A549 (cell line): Measurements from ENCODE around the gene SUV39H1. TPM values are rescaled to one million over a fixed set of nuclear protein-coding genes. Genes with fewer than 3 reads are reported as not detected.
A peak's percentile ranks its signal among the peaks of the same experiment; 100 is the strongest.
"Not testable (repeated sequence)": the region's sequence is repeated elsewhere in the genome, so short reads cannot be mapped to it uniquely, and the experiment has no call there.

Experiments used
- ATAC-seq, 2 experiments: fragments of 200-7000 bp in 1 of 2; fragments of >200 bp in 1 of 2; cut with Nextera tagmentation in 1 of 2; cut with Tn5 transposase in 1 of 2; 3 replicates each; pipeline versions ENCODE4 v1.8.0 to v1.9.1; 2018 to 2020; ENCODE audit warnings: mild to moderate bottlenecking in 1 of 2, moderate library complexity in 1 of 2
- CTCF ChIA-PET: fragments of 300-600 bp; sonication (Branson Sonifier 250); formaldehyde crosslinking; extraction: SDS; loops from one replicate; lab custom pipeline; 2021; ENCODE audit warnings: antibody characterized with exemption, inconsistent platforms; lab: Yijun Ruan, JAX
- POLR2A ChIA-PET: fragments of 350-600 bp; formaldehyde crosslinking; extraction: SDS; loops from one replicate; lab custom pipeline; 2021; ENCODE audit warnings: antibody characterized with exemption, inconsistent platforms; lab: Yijun Ruan, JAX
- DNase-seq, 2 experiments: peaks; one replicate each; pipeline versions ENCODE4 v3.0.0 to v3.0.0-alpha.2; 2011 to 2016; ENCODE audit warnings: low read depth in 1 of 2, low spot score in 1 of 2
- FAIRE-seq: peaks from 2 replicates; lab custom pipeline; 2011; peaks lifted over from hg19 to GRCh38; lab: Jason Lieb, UNC
- H3K27ac ChIP-seq, 2 experiments: fragments of >200 bp; sonication (Bioruptor Twin); formaldehyde crosslinking; 3 replicates each; pipeline ENCODE4 v1.5.1; 2016 to 2017
- H3K4me1 ChIP-seq: fragments of >200 bp; sonication (Bioruptor Twin); formaldehyde crosslinking; 3 replicates; pipeline ENCODE4 v1.6.1; 2016
- H3K4me2 ChIP-seq: fragments of >200 bp; sonication (Bioruptor Twin); formaldehyde crosslinking; 3 replicates; pipeline ENCODE4 v1.6.1; 2016
- H3K4me3 ChIP-seq: fragments of >200 bp; sonication (Bioruptor Twin); formaldehyde crosslinking; 3 replicates; pipeline ENCODE4 v1.5.1; 2016
- H3K9me3 ChIP-seq: fragments of >200 bp; sonication (Bioruptor Twin); formaldehyde crosslinking; 3 replicates; pipeline ENCODE4 v1.6.1; 2016
- BHLHE40 ChIP-seq: IDR thresholded peaks from 2 replicates; pipeline ENCODE4 v1.6.1; 2012; ENCODE audit warnings: low read depth, low read length, inconsistent platforms
- CBX2 ChIP-seq: fragments of 200-600 bp; sonication (generic); IDR thresholded peaks from 2 replicates; pipeline ENCODE4 v1.6.1; 2016; ENCODE audit warnings: low read depth, mild to moderate bottlenecking, borderline replicate concordance
- CEBPB ChIP-seq, 2 experiments: fragments of >200 bp in 1 of 2; sonication (Bioruptor Twin) in 1 of 2; formaldehyde crosslinking in 1 of 2; IDR thresholded peaks; 2 replicates each; pipeline ENCODE4 v1.6.1; 2012 to 2016
- CHD2 ChIP-seq: fragments of 150-350 bp; IDR thresholded peaks from 2 replicates; pipeline ENCODE4 v1.6.1; 2014; ENCODE audit warnings: low read length; ENCODE audit not compliant: partially characterized antibody
- EHF ChIP-seq: fragments of 250-450 bp; sonication (Bioruptor Pico); IDR thresholded peaks from 2 replicates; pipeline ENCODE4 v1.5.0; 2020; ENCODE audit warnings: mild to moderate bottlenecking
- ESRRA ChIP-seq: fragments of 150-350 bp; IDR thresholded peaks from 2 replicates; pipeline ENCODE4 v1.6.1; 2014; ENCODE audit warnings: mild to moderate bottlenecking, low read length, borderline replicate concordance
- FOXS1 ChIP-seq: fragments of 250-450 bp; sonication (Bioruptor Pico); IDR thresholded peaks from 2 replicates; pipeline ENCODE4 v1.5.0; 2020; ENCODE audit warnings: mild to moderate bottlenecking, moderate library complexity
- HEYL ChIP-seq: fragments of 250-450 bp; sonication (Bioruptor Pico); IDR thresholded peaks from 2 replicates; pipeline ENCODE4 v1.8.0; 2021; ENCODE audit warnings: mild to moderate bottlenecking, moderate library complexity
- HOXB13 ChIP-seq: fragments of 250-450 bp; sonication (Bioruptor Pico); IDR thresholded peaks from 2 replicates; pipeline ENCODE4 v1.5.0; 2020; ENCODE audit warnings: low read depth, mild to moderate bottlenecking, moderate library complexity
- HOXB5 ChIP-seq: fragments of 250-450 bp; sonication (Bioruptor Pico); IDR thresholded peaks from 2 replicates; pipeline ENCODE4 v1.5.0; 2020; ENCODE audit warnings: mild to moderate bottlenecking, moderate library complexity
- JUNB ChIP-seq: fragments of >200 bp; sonication (Bioruptor Twin); formaldehyde crosslinking; IDR thresholded peaks from 2 replicates; pipeline ENCODE4 v1.6.1; 2016
- KDM5A ChIP-seq: fragments of 200-600 bp; sonication (generic); IDR thresholded peaks from 2 replicates; pipeline ENCODE4 v1.6.1; 2016; ENCODE audit warnings: antibody characterized with exemption, mild to moderate bottlenecking
- NFE2L2 ChIP-seq: fragments of 150-350 bp; conservative IDR thresholded peaks from 2 replicates; pipeline ENCODE4 v1.6.1; 2014; ENCODE audit warnings: low read length
- NR3C1 ChIP-seq: fragments of >200 bp; sonication (Bioruptor Twin); formaldehyde crosslinking; IDR thresholded peaks from 3 replicates; pipeline ENCODE4 v1.6.1; 2017
- RAD21 ChIP-seq, 2 experiments: fragments of >200 bp in 1 of 2; sonication (Bioruptor Twin) in 1 of 2; formaldehyde crosslinking in 1 of 2; IDR thresholded peaks in 1 of 2; conservative IDR thresholded peaks in 1 of 2; 2 replicates in 1 of 2; 3 replicates in 1 of 2; pipeline ENCODE4 v1.6.1; 2012 to 2018; ENCODE audit warnings: inconsistent platforms in 1 of 2
- SREBF2 ChIP-seq: fragments of 450-650 bp; IDR thresholded peaks from 2 replicates; pipeline ENCODE4 v1.6.1; 2014; ENCODE audit warnings: mild to moderate bottlenecking, moderate library complexity
- WGBS: methylation state at CpG from one replicate; pipeline ENCODE4 v1.1.6; 2017; ENCODE audit errors: missing lambda C conversion rate; 5-methylcytosine and 5-hydroxymethylcytosine counted together
- polyA plus RNA-seq, 4 experiments: library from polyadenylated mRNA; depleted of rRNA in 3 of 4; stranded (reverse); fragments of >200 nt; fragmentation: RNase III in 1 of 4; extraction: RNeasy Plus Mini Kit Qiagen cat#74134 plus additional on column Dnase treatment in 1 of 4; gene quantifications; 2 replicates in 3 of 4; 3 replicates in 1 of 4; pipeline ENCODE4 v1.2.3, GENCODE V29; 2011 to 2017
- TF ChIP-seq, protein P1 (sequence below): fragments of >200 bp; sonication (Bioruptor Twin); formaldehyde crosslinking; IDR thresholded peaks from 2 replicates; pipeline ENCODE4 v1.6.1; 2016
- TF ChIP-seq, protein P2 (sequence below): fragments of >200 bp; sonication (Bioruptor Twin); formaldehyde crosslinking; IDR thresholded peaks from 3 replicates; pipeline ENCODE4 v1.5.1; 2016
- TF ChIP-seq, protein P3 (sequence below): fragments of 250-450 bp; sonication (Bioruptor Pico); IDR thresholded peaks from 2 replicates; pipeline ENCODE4 v1.5.0; 2020; ENCODE audit warnings: low read depth, mild to moderate bottlenecking, moderate library complexity
- TF ChIP-seq, protein P4 (sequence below): fragments of 450-650 bp; IDR thresholded peaks from 2 replicates; pipeline ENCODE4 v1.6.1; 2014; ENCODE audit warnings: antibody characterized with exemption
- TF ChIP-seq, protein P5 (sequence below): IDR thresholded peaks from 2 replicates; pipeline ENCODE4 v1.6.1; 2012

The SUV39H1 gene
- polyA plus RNA-seq, 2 of the 4 experiments (the other 2 are of a cell fraction): 13.4 to 19.9 TPM

DNA sequence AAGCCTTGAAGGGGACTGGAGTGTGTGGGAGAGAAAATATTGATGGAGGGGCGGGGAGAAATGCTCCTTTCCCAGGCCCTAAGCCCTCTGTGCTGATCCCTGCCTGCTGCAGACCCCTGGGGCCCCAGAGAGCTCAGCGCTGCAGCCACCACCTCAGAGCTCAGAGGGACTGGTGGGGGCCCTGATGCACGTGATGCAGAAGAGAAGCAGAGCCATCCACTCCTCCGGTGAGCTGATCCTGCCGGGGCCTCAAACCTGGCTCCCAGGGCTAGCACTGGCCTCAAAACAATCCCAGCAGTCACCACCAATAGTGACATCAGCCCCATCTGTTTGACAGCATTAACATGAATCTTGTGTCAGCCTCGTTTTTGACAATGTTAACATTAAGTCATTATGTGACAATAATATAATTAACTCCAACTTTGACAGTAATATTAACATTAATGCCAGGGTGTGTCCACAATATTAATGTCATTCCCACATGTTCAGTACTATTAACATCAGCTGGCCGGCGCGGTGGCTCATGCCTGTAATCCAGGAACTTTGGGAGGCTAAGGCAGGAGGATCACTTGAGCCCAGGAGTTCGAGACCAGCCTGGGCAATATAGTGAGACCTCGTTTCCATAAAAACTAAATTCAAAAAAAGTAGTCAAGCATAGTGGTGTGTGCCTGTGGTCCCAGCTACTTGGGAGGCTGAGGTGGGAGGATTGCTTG lies 7.2 kb upstream of the SUV39H1 start:
- Histone ChIP-seq H3K4me3 (no peak overlapping the region), H3K4me1 (no peaks in the 10 kb centered on the region), H3K9me3 (no peaks in the 10 kb centered on the region), H3K27ac (no peak overlapping the region), H3K4me2 (no peak overlapping the region)
- no peak for FAIRE-seq
- POLR2A ChIA-PET: no interaction called here
- CTCF ChIA-PET: no interaction called here
- ATAC-seq: peak; percentile 36 to 58; a peak in 1 of 6 replicates
- 49% methylated on average over 10 of the region's 11 CpGs for WGBS
- no peak for DNase-seq
- TF ChIP-seq CHD2 (no peak), EHF (CRISPR knock-in tag) (no peak), NFE2L2 (no peak), KDM5A (no peak), FOXS1 (CRISPR knock-in tag) (no peak), JUNB (no peak), CBX2 (no peak), HOXB5 (CRISPR knock-in tag) (no peak), NR3C1 (no peak), CEBPB (IDR thresholded peaks at IDR 0.05) (no peak), HEYL (CRISPR knock-in tag) (no peak)
- TF ChIP-seq, protein P1, sequence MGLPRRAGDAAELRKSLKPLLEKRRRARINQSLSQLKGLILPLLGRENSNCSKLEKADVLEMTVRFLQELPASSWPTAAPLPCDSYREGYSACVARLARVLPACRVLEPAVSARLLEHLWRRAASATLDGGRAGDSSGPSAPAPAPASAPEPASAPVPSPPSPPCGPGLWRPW: no peak
- TF ChIP-seq, protein P2, sequence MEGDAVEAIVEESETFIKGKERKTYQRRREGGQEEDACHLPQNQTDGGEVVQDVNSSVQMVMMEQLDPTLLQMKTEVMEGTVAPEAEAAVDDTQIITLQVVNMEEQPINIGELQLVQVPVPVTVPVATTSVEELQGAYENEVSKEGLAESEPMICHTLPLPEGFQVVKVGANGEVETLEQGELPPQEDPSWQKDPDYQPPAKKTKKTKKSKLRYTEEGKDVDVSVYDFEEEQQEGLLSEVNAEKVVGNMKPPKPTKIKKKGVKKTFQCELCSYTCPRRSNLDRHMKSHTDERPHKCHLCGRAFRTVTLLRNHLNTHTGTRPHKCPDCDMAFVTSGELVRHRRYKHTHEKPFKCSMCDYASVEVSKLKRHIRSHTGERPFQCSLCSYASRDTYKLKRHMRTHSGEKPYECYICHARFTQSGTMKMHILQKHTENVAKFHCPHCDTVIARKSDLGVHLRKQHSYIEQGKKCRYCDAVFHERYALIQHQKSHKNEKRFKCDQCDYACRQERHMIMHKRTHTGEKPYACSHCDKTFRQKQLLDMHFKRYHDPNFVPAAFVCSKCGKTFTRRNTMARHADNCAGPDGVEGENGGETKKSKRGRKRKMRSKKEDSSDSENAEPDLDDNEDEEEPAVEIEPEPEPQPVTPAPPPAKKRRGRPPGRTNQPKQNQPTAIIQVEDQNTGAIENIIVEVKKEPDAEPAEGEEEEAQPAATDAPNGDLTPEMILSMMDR: no peak

DNA sequence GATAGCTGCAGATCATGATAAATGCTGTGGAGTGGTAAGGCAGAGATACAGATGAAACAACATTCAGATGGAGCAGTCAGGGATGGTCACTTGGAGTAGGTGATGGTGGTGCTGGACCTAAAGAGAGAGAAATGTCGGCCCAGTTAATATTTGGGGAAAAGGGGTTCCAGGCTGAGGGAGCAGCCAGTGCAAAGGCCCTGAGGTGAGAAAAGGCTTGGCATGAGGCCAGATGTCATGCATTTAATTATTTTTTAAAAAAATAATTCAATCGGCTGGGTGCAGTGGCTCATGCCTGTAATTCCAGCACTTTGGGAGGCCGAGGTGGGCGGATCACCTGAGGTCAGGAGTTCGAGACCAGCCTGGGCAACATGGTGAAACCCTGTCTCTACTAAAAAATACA lies 4.8 kb upstream of the SUV39H1 start:
- H3K4me3 ChIP-seq, H3K4me1 ChIP-seq, H3K4me2 ChIP-seq, POLR2A ChIA-PET, H3K9me3 ChIP-seq, DNase-seq, FAIRE-seq, CTCF ChIA-PET, H3K27ac ChIP-seq, ATAC-seq: not testable (repeated sequence)
- 11% methylated on average over 5 of the region's 5 CpGs for WGBS

DNA sequence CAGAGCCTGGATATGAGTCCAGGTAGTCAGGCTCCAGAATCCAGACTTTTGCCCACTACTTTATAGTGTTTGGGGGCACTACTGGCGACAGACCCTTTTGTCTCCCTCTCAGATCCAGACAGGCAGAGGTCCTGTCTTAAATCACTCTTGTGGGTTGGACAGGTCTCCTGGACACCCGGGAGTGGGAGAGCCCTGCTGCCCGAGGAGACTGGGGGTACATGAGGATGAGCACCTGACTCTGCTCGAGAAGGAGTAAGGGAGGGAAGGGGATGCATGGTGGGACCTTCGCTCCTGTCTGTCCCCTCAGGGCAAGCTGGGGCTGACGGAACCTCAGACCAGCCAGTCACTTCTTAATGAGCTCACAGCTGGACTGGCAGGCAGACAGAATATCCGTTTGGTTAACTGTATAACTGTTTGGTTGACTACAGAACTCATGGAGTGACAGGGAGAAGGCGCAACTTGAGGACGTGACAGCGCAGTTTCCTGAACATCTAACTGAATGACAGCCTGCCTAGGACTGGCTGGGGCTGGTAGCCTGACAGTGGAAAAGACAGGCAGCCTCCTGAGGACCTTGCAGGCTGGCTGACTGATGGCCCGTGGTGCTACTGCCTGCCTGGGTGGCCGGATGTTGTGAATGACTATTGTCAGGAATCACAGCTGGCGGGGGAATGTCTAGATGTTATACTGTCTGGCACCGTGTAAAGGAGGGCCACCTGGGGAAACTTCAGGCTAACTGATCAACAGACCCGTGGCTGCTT lies 1.6 kb upstream of the SUV39H1 start:
- H3K27ac ChIP-seq: no peak overlapping the region
- no peaks in the 10 kb centered on the region for H3K9me3 ChIP-seq
- DNase-seq: no peak
- H3K4me1 ChIP-seq: peaks cover 7% of the 10 kb centered on the region; the same call in 2 of the 3 replicates
- H3K4me3 ChIP-seq: no peak overlapping the region
- no peak for ATAC-seq
- no peak for TF ChIP-seq ESRRA
- TF ChIP-seq, protein P3, sequence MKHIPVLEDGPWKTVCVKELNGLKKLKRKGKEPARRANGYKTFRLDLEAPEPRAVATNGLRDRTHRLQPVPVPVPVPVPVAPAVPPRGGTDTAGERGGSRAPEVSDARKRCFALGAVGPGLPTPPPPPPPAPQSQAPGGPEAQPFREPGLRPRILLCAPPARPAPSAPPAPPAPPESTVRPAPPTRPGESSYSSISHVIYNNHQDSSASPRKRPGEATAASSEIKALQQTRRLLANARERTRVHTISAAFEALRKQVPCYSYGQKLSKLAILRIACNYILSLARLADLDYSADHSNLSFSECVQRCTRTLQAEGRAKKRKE (CRISPR knock-in tag): no peak
- no peak for TF ChIP-seq NR3C1
- TF ChIP-seq, protein P1: no peak
- no peak for TF ChIP-seq RAD21 (conservative IDR thresholded peaks at IDR 0.05 in 1 of 2, IDR thresholded peaks at IDR 0.05 in 1 of 2)
- no peak for TF ChIP-seq SREBF2
- TF ChIP-seq, protein P4, sequence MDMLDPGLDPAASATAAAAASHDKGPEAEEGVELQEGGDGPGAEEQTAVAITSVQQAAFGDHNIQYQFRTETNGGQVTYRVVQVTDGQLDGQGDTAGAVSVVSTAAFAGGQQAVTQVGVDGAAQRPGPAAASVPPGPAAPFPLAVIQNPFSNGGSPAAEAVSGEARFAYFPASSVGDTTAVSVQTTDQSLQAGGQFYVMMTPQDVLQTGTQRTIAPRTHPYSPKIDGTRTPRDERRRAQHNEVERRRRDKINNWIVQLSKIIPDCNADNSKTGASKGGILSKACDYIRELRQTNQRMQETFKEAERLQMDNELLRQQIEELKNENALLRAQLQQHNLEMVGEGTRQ: no peak
- no peak for TF ChIP-seq HOXB13
- TF ChIP-seq BHLHE40: no peak
- TF ChIP-seq, protein P5, sequence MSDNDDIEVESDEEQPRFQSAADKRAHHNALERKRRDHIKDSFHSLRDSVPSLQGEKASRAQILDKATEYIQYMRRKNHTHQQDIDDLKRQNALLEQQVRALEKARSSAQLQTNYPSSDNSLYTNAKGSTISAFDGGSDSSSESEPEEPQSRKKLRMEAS: no peak
- ChIA-PET CTCF (interaction anchor here (0.7 kb wide), 1 partner anchor 97 kb away, joined by 5 read pairs; no protein-coding TSS in a partner anchor), POLR2A (no interaction called here)
- FAIRE-seq: no peak
- WGBS: 50% methylated on average over 14 of the region's 15 CpGs
- H3K4me2 ChIP-seq: no peak overlapping the region; the same call in 2 of the 3 replicates
